HEK293 (cell line): Measurements from ENCODE around the gene ZBTB4.

Source experiments
- CTCF ChIP-seq: fragments of 450-650 bp; formaldehyde crosslinking; IDR thresholded peaks from 2 replicates; pipeline ENCODE4 v1.5.1; 2016; ENCODE audit warnings: missing biosample characterization, missing genetic modification characterization
- GLIS1 ChIP-seq: fragments of 450-650 bp; formaldehyde crosslinking; IDR thresholded peaks from 2 replicates; pipeline ENCODE4 v1.5.1; 2016; ENCODE audit warnings: missing biosample characterization, missing genetic modification characterization
- OSR2 ChIP-seq: fragments of 450-650 bp; formaldehyde crosslinking; IDR thresholded peaks from 2 replicates; pipeline ENCODE4 v1.5.1; 2016; ENCODE audit warnings: missing biosample characterization, missing genetic modification characterization
- SP7 ChIP-seq: fragments of 450-650 bp; formaldehyde crosslinking; IDR thresholded peaks from 2 replicates; pipeline ENCODE4 v1.5.1; 2016; ENCODE audit warnings: missing biosample characterization, missing genetic modification characterization
- ZBTB11 ChIP-seq: fragments of 450-650 bp; formaldehyde crosslinking; conservative IDR thresholded peaks from 2 replicates; pipeline ENCODE4 v1.5.1; 2016; ENCODE audit warnings: low read depth, missing biosample characterization, missing genetic modification characterization
- ZBTB26 ChIP-seq: fragments of 450-650 bp; formaldehyde crosslinking; optimal IDR thresholded peaks from 2 replicates; pipeline ENCODE3; 2016; ENCODE audit warnings: missing biosample characterization, mild to moderate bottlenecking, missing genetic modification characterization
- ZNF157 ChIP-seq: fragments of 450-650 bp; formaldehyde crosslinking; IDR thresholded peaks from 2 replicates; pipeline ENCODE4 v1.5.1; 2016; ENCODE audit warnings: missing biosample characterization, missing genetic modification characterization
- ZNF175 ChIP-seq: fragments of 450-650 bp; formaldehyde crosslinking; IDR thresholded peaks from 2 replicates; pipeline ENCODE4 v1.5.1; 2016; ENCODE audit warnings: missing biosample characterization, missing genetic modification characterization
- ZNF274 ChIP-seq, 2 experiments: fragments of 200-500 bp in 1 of 2; fragments of 450-650 bp in 1 of 2; sonication (Bioruptor generic) in 1 of 2; formaldehyde crosslinking in 1 of 2; IDR thresholded peaks; 2 replicates each; pipeline versions ENCODE4 v1.5.1 to v1.6.1; 2014 to 2016; ENCODE audit warnings: borderline replicate concordance in 1 of 2, inconsistent platforms in 1 of 2, low read length in 1 of 2, missing biosample characterization in 1 of 2, missing genetic modification characterization in 1 of 2
- ZNF292 ChIP-seq: fragments of 450-650 bp; formaldehyde crosslinking; IDR thresholded peaks from 2 replicates; pipeline ENCODE4 v1.5.1; 2016; ENCODE audit warnings: low read depth, missing biosample characterization, missing genetic modification characterization, borderline replicate concordance
- ZNF423 ChIP-seq: fragments of 450-650 bp; formaldehyde crosslinking; IDR thresholded peaks from 2 replicates; pipeline ENCODE4 v1.5.1; 2016; ENCODE audit warnings: missing biosample characterization, missing genetic modification characterization
- ZSCAN30 ChIP-seq: fragments of 450-650 bp; IDR thresholded peaks from 2 replicates; pipeline ENCODE4 v1.5.1; 2018; ENCODE audit warnings: missing biosample characterization, mild to moderate bottlenecking, missing genetic modification characterization, moderate library complexity

- TF ChIP-seq ZNF292 (tag by site-specific recombination) (no peak), GLIS1 (tag by site-specific recombination) (no peak), CTCF (tag by site-specific recombination) (no peak), ZNF274 (IDR thresholded peaks at IDR 0.05; ENCODE audit: low read length) (no peak), ZNF274 (tag by site-specific recombination; IDR thresholded peaks at IDR 0.05; ENCODE audit: borderline replicate concordance) (no peak), ZNF423 (tag by site-specific recombination) (no peak), ZNF157 (tag by site-specific recombination) (no peak), OSR2 (tag by site-specific recombination) (no peak), ZBTB26 (tag by site-specific recombination) (no peak), ZSCAN30 (tag by site-specific recombination) (no peak), ZBTB11 (no peak), SP7 (no peak), ZNF175 (tag by site-specific recombination) (no peak)
Observed at GRCh38 chr17:7423679-7424078, 55.8 kb downstream of the ZBTB4 start.
